Ovary (tissue), 3 donors: Measurements from ENCODE around the gene EPYC.

ENCODE experiments used
- CTCF ChIP-seq, 3 donors: fragments of 450-650 bp in 2 of 3; fragments of 200-600 bp in 1 of 3; IDR thresholded peaks; one replicate each; pipeline versions ENCODE4 v1.5.1 to v1.8.0; 2016 to 2022; ENCODE audit warnings: antibody characterized with exemption in 3 of 3, mild to moderate bottlenecking in 1 of 3
- EP300 ChIP-seq: sonication (generic); formaldehyde crosslinking; IDR thresholded peaks from one replicate; pipeline ENCODE4 v1.6.1; 2017; ENCODE audit warnings: antibody characterized with exemption
- POLR2A ChIP-seq: fragments of 450-650 bp; IDR thresholded peaks from one replicate; pipeline ENCODE4 v1.6.1; 2017; ENCODE audit warnings: antibody characterized with exemption, mild to moderate bottlenecking, moderate library complexity
- donor health status: DM: no; HTN: no; CAD: no.

- TF ChIP-seq CTCF (IDR thresholded peaks at IDR 0.05) = no peak
- TF ChIP-seq POLR2A = no peak
- no peak for TF ChIP-seq EP300
Measured at GRCh38 chr12:90965204-90965603, 39.6 kb downstream of the EPYC start.
